BE2C (cell line): ENCODE measurements around the gene FIG4.
A peak's percentile ranks its signal among the peaks of the same experiment; 100 is the strongest.

Source experiments
- DNase-seq: peaks from one replicate; pipeline ENCODE4 v3.0.0-alpha.2; 2020
- H3K27me3 ChIP-seq: fragments of 250-450 bp; sonication (Bioruptor Pico); 2 replicates; pipeline ENCODE4 v1.5.1; 2020; ENCODE audit warnings: mild to moderate bottlenecking
- H3K36me3 ChIP-seq: fragments of 250-450 bp; sonication (Bioruptor Pico); 2 replicates; pipeline ENCODE4 v1.5.1; 2020; ENCODE audit warnings: mild to moderate bottlenecking
- H3K4me1 ChIP-seq: fragments of 250-450 bp; sonication (Bioruptor Pico); 2 replicates; pipeline ENCODE4 v1.5.1; 2020
- H3K4me3 ChIP-seq: 2 replicates; pipeline ENCODE4 v1.5.1; 2011; ENCODE audit warnings: low read depth, low read length
- H3K9me3 ChIP-seq: fragments of 250-450 bp; sonication (Bioruptor Pico); 2 replicates; pipeline ENCODE4 v1.5.1; 2020
- TF ChIP-seq, protein P1 (sequence below): IDR thresholded peaks from 2 replicates; pipeline ENCODE4 v1.5.1; 2012; ENCODE audit warnings: mild to moderate bottlenecking, low read depth, low read length

Gene FIG4

DNA sequence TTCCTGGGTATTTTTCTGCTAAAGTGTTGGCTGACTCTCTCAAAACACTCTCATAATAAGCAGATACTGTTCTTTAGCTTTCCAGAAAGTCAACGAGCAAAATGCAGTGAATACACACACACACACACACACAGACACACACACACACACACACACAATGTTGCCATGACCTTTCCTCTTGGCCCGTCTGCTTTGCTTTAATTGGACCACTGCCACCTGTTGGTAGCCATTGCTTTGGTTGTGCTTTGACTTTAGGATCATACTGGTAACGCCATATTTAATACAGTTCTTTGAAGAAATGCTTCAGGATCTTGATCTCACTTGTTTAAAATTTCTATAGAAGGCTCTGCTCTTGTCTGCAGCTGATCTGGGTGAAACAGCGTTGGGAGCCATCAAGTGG is 4.4 kb downstream of the FIG4 start:
- Histone ChIP-seq H3K4me3 (no peak overlapping the region), H3K4me1 (no peaks in the 10 kb centered on the region), H3K9me3 (no peaks in the 10 kb centered on the region), H3K27me3 (no peaks in the 10 kb centered on the region), H3K36me3 (no peaks in the 10 kb centered on the region)
- peak; percentile 24 for DNase-seq
- TF ChIP-seq, protein P1, sequence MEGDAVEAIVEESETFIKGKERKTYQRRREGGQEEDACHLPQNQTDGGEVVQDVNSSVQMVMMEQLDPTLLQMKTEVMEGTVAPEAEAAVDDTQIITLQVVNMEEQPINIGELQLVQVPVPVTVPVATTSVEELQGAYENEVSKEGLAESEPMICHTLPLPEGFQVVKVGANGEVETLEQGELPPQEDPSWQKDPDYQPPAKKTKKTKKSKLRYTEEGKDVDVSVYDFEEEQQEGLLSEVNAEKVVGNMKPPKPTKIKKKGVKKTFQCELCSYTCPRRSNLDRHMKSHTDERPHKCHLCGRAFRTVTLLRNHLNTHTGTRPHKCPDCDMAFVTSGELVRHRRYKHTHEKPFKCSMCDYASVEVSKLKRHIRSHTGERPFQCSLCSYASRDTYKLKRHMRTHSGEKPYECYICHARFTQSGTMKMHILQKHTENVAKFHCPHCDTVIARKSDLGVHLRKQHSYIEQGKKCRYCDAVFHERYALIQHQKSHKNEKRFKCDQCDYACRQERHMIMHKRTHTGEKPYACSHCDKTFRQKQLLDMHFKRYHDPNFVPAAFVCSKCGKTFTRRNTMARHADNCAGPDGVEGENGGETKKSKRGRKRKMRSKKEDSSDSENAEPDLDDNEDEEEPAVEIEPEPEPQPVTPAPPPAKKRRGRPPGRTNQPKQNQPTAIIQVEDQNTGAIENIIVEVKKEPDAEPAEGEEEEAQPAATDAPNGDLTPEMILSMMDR, result peak; percentile 19; the same call in 1 of the 2 replicates

DNA sequence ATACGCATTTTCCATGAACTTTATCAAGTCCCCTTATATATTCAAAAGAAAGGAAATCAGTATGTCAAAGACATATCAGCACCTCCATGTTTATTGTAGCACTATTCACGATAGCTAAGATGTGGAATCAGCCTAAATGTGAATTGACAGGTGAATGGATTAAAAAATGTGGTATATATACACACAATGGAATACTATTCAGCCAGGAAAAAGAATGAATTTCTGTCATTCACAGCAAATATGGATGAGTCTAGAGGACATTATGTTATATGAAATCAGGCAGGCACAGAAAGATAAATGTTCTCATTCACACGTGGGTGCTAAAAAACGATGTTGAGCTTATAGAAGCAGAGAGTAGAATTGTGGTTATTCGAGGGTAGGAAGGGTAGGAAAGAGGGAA is 5.3 kb downstream of the FIG4 start:
- TF ChIP-seq, protein P1, result no peak
- Histone ChIP-seq H3K9me3 (no peaks in the 10 kb centered on the region), H3K27me3 (no peaks in the 10 kb centered on the region), H3K36me3 (no peaks in the 10 kb centered on the region), H3K4me3 (no peak overlapping the region), H3K4me1 (no peaks in the 10 kb centered on the region)
- DNase-seq, result no peak

DNA sequence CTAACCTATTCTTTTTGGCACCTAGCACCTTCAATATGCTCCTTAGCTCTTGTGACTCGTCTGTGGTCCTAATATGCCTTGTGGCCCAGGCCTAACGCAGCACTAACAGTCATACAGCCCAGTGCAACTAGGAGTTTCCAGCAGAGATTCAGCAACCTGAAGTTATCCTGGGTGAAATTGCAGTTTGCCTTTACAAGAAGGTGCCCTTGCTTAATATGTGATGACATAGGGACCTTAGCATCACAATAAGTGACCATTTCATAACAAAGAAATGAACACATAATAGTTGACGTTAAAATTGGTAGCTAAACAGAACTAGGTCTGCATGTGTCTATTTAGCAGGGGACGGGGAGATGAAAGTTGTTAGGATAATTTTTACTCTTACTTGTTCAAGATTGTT is 10.1 kb downstream of the FIG4 start:
- Histone ChIP-seq H3K36me3 (no peaks in the 10 kb centered on the region), H3K27me3 (no peaks in the 10 kb centered on the region), H3K9me3 (no peaks in the 10 kb centered on the region), H3K4me1 (no peaks in the 10 kb centered on the region), H3K4me3 (no peak overlapping the region)
- TF ChIP-seq, protein P1, result no peak
- DNase-seq, result no peak

DNA sequence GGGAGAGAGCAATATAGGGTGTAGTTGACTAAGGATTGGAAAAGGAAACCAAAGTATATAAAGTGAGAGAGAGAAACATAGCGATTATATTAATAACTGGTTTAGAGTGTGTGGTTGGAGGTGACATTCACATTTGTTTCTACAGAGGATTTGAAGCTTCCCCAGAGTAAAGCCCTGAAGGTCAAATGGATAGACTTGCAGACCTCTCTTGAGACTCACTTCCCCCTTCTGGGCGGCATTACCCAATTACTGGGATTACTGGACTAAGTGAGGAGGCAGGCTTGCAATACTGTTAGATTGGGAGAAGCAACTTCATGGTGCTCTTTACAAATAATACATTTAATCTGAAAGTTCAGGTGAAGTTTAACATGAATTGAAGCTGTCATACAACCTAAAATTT is 10.7 kb downstream of the FIG4 start:
- no peaks in the 10 kb centered on the region for H3K4me1 ChIP-seq
- no peak for DNase-seq
- no peaks in the 10 kb centered on the region for H3K36me3 ChIP-seq
- TF ChIP-seq, protein P1, result no peak
- H3K4me3 ChIP-seq, result no peak overlapping the region
- no peaks in the 10 kb centered on the region for H3K27me3 ChIP-seq
- H3K9me3 ChIP-seq, result no peaks in the 10 kb centered on the region

DNA sequence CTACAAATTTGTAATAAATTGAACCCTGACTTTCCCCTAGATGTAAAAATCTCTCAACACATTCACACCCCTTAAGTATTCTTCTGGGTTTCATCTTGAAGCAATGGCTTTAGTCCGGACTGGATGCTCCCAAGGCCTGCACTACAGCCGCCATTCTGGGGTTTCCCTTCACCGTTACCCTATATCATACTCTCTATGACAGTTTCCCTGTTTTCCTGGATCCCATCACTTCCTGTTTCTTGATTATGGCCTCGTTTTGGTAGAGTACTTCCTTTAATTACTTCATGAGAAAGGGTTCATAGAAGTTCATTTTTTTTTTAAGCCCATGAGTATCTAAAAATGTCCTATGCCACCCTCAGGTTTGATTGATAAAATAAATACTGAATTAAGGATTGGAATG is 11.7 kb downstream of the FIG4 start:
- Histone ChIP-seq H3K4me1 (no peaks in the 10 kb centered on the region), H3K36me3 (no peaks in the 10 kb centered on the region), H3K27me3 (no peaks in the 10 kb centered on the region), H3K4me3 (no peak overlapping the region), H3K9me3 (no peaks in the 10 kb centered on the region)
- TF ChIP-seq, protein P1, result no peak
- DNase-seq, result no peak

DNA sequence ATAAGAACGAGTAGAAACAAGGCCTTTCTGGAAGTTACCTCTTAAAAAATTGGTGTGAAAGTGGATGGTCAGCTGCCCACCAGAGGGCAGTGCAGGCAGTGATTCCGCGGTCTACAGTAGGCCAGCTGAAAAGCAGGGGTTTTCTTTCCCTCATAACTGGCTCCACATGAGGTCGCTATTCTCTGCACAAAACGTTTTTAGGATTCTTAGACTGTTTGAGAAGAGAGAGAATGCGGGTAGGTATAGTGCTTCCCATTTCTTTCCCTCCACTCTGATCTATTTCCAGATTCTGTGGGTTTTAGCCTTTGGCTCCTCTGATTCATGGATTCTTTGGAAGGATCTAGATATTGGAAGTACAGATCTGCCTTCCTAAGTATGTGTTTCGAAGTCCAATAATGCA is 14.2 kb downstream of the FIG4 start:
- Histone ChIP-seq H3K4me1 (no peaks in the 10 kb centered on the region), H3K27me3 (no peaks in the 10 kb centered on the region), H3K4me3 (no peak overlapping the region), H3K36me3 (no peaks in the 10 kb centered on the region), H3K9me3 (no peaks in the 10 kb centered on the region)
- TF ChIP-seq, protein P1, result peak; percentile 100
- DNase-seq, result peak; percentile 84
